Breast epithelium (tissue), 3 donors: ENCODE measurements around the gene ADAMTS17.

Experiments used
- POLR2A ChIP-seq: fragments of 450-650 bp; IDR thresholded peaks from one replicate; pipeline ENCODE4 v1.6.1; 2016; ENCODE audit warnings: antibody characterized with exemption, mild to moderate bottlenecking, moderate library complexity
- TF ChIP-seq, protein P1 (sequence below), 3 donors: fragments of 450-650 bp; IDR thresholded peaks; one replicate each; pipeline ENCODE4 v1.5.1; 2016 to 2017; ENCODE audit warnings: antibody characterized with exemption in 3 of 3, mild to moderate bottlenecking in 3 of 3, moderate library complexity in 3 of 3

- TF ChIP-seq POLR2A: no peak
- TF ChIP-seq, protein P1, sequence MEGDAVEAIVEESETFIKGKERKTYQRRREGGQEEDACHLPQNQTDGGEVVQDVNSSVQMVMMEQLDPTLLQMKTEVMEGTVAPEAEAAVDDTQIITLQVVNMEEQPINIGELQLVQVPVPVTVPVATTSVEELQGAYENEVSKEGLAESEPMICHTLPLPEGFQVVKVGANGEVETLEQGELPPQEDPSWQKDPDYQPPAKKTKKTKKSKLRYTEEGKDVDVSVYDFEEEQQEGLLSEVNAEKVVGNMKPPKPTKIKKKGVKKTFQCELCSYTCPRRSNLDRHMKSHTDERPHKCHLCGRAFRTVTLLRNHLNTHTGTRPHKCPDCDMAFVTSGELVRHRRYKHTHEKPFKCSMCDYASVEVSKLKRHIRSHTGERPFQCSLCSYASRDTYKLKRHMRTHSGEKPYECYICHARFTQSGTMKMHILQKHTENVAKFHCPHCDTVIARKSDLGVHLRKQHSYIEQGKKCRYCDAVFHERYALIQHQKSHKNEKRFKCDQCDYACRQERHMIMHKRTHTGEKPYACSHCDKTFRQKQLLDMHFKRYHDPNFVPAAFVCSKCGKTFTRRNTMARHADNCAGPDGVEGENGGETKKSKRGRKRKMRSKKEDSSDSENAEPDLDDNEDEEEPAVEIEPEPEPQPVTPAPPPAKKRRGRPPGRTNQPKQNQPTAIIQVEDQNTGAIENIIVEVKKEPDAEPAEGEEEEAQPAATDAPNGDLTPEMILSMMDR (IDR thresholded peaks at IDR 0.05): no peak
Observed at GRCh38 chr15:99983171-99983885, 358.4 kb downstream of the ADAMTS17 start.
